ENCODE data around the gene DARS1. TPM values are rescaled to one million over a fixed set of nuclear protein-coding genes. Genes with fewer than 3 reads are reported as not detected.

DARS1 gene
- 136 TPM for polyA plus RNA-seq (2013, experiment 1 of 2)
- 135 TPM for polyA plus RNA-seq (2013, experiment 2 of 2)

DNA sequence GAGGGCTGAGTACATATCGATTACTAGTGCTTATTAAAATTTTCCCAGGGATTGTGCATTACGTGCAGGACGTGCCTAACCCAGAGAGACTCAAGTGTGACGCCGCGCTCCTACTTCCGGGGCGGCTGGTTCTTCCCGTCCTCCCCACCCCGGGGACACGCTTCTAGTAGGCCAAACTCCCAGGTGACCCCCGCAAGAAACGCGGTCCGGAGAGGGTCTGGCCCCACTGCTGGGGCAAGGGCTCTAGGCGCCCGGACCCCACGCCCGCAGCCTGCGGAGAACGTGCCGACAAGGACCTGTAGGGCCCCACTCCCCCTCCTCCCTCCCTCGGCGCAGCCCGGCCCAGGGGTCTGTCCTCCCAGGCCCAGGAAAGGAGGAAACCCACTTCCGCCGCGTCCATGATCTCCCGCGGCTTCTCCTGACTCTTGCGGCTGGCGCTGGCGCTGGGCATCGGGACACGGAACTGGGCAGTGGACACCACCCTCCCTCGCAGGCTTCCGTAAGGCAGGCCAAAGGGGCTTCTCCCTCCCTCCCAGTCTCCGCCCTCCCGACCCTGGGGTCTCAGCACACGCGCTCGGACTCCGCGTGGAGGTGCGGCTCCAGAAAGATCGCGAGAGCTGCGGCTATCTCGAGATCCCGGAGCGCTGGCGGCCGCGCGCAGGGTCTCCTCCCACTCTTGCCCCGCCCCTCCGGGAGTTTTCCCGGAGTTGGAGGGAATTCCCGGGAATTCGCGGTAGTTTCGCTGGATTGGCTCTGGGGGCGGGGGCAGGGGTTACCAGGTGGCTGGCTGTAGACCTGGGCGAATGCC is at the start of gene DARS1:
Gene DARS1 (minus strand): TSS at position 609 of the 808 bp plus-strand sequence. CDS start 158 bp downstream, at position 451.
- Histone ChIP-seq H4K5ac (ENCODE audit: low read length) (no peak within 1 kb of the TSS), H3K4me1 (ENCODE audit: control insufficient read depth, low read depth, low read length) (peaks cover 1% of the 10 kb centered on the region), H3K79me2 (ENCODE audit: control insufficient read depth, insufficient read depth, low read length) (peaks cover 9% of the 10 kb centered on the region), H3K56ac (ENCODE audit: low read length) (peak within 1 kb of the TSS; percentile 95), H3K27me3 (ENCODE audit: insufficient read depth, low read length, poor library complexity) (no peaks in the 10 kb centered on the region), H4K8ac (ENCODE audit: low read depth, low read length) (peak within 1 kb of the TSS; percentile 3), H2BK120ac (ENCODE audit: low read depth, low read length) (no peak within 1 kb of the TSS), H3K79me1 (ENCODE audit: low read length) (peaks cover 7% of the 10 kb centered on the region), H2BK5ac (ENCODE audit: low read length) (peak within 1 kb of the TSS; percentile 92), H2BK15ac (replicated peaks; ENCODE audit: low read depth) (no peak within 1 kb of the TSS), H3K4me2 (ENCODE audit: low read length) (peak within 1 kb of the TSS; percentile 78), H3K9ac (ENCODE audit: low read length) (peak within 1 kb of the TSS; percentile 96), H3K4ac (ENCODE audit: low read depth, low read length) (peak within 1 kb of the TSS; percentile 86), H3K36me3 (ENCODE audit: control insufficient read depth, insufficient read depth, low read length) (peaks cover 2% of the 10 kb centered on the region), H3K27ac (ENCODE audit: low read depth, low read length) (peak within 1 kb of the TSS; percentile 60), H3K4me3 (ENCODE audit: low read length) (peak within 1 kb of the TSS; percentile 92), H3K18ac (ENCODE audit: low read length) (peak within 1 kb of the TSS; percentile 41), H3K23ac (ENCODE audit: low read length) (peak within 1 kb of the TSS; percentile 70), H2AK5ac (ENCODE audit: low read length) (no peak within 1 kb of the TSS)
- WGBS (ENCODE audit: extremely low coverage, insufficient coverage, low lambda C conversion rate): no CpG with 5 or more reads among the region's 64 CpGs
- DNase-seq: peak; percentile 97

DNA sequence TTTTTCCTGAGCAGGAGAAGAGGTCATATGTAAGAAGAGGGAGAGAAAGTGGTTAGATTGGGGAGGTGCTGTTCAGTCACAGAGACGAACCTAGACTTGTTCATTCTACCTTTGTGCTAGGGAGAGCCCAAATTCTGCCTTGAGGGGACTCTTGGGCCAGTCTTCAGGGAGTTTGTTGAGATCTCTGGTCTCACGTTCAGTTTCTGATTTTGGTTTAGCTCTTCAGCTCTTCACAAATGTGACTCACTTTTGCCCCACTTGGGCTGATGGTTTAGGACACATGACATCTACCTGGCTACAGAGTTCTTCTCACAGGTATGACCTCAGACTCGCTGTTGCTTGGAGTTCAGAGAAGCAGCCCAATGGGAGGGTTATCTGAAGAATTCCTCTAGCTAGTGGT is 49.2 kb upstream of the DARS1 start:
- no peaks in the 10 kb centered on the region for H3K4me1 ChIP-seq (ENCODE audit: control insufficient read depth, low read depth, low read length)
- no peak overlapping the region for H2BK5ac ChIP-seq (ENCODE audit: low read length)
- no peak overlapping the region for H3K23ac ChIP-seq (ENCODE audit: low read length)
- no CpG with 5 or more reads among the region's 3 CpGs for WGBS (ENCODE audit: extremely low coverage, insufficient coverage, low lambda C conversion rate)
- no peak overlapping the region for H3K56ac ChIP-seq (ENCODE audit: low read length)
- H3K79me1 ChIP-seq (ENCODE audit: low read length): no peaks in the 10 kb centered on the region
- no peaks in the 10 kb centered on the region for H3K36me3 ChIP-seq (ENCODE audit: control insufficient read depth, insufficient read depth, low read length)
- no peaks in the 10 kb centered on the region for H3K27me3 ChIP-seq (ENCODE audit: insufficient read depth, low read length, poor library complexity)
- H3K79me2 ChIP-seq (ENCODE audit: control insufficient read depth, insufficient read depth, low read length): no peaks in the 10 kb centered on the region
- H3K9ac ChIP-seq (ENCODE audit: low read length): no peak overlapping the region
- no peak overlapping the region for H3K27ac ChIP-seq (ENCODE audit: low read depth, low read length)
- H3K4ac ChIP-seq (ENCODE audit: low read depth, low read length): no peak overlapping the region
- no peak overlapping the region for H3K4me2 ChIP-seq (ENCODE audit: low read length)
- H2BK120ac ChIP-seq (ENCODE audit: low read depth, low read length): no peak overlapping the region
- no peak for DNase-seq
- no peak overlapping the region for H4K5ac ChIP-seq (ENCODE audit: low read length)
- no peak overlapping the region for H3K4me3 ChIP-seq (ENCODE audit: low read length)
- no peak overlapping the region for H2AK5ac ChIP-seq (ENCODE audit: low read length)
- H4K8ac ChIP-seq (ENCODE audit: low read depth, low read length): no peak overlapping the region
- H3K18ac ChIP-seq (ENCODE audit: low read length): no peak overlapping the region
- H2BK15ac ChIP-seq (replicated peaks; ENCODE audit: low read depth): no peak overlapping the region

DNA sequence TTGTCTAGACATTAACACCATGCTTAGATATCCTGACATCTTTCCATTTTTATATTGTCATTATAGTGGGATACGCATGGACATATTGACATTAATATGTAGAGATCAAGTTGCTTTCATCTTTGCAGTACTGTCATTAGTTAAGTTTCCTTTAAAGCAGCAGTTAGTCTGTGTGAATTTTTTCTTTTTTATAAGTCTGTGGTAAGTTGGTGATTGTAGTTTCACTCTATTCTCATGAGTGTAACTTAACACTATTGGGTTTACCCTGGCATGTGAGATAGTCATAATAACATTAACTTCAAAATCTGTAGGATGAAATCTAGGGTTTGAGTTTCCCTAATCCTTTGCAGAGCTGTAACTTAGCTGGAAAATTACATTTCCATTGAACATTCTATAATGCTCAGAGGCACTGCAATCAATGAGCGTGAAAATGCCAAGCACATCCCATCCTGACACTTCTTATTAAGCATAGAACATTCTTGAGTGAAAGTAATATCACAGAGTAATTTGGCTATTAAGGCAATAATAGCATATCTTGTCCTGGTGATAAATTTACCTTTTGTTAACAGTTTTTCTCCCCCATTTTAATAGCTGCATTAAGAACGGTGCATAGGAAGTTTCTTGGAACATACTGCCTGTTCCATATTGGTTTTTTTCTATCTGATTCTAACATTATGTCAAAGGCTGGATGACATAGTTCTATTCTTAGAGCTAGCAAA is 47.5 kb upstream of the DARS1 start:
- H3K9ac ChIP-seq (ENCODE audit: low read length): no peak overlapping the region
- H3K56ac ChIP-seq (ENCODE audit: low read length): no peak overlapping the region
- no peak overlapping the region for H3K23ac ChIP-seq (ENCODE audit: low read length)
- H4K5ac ChIP-seq (ENCODE audit: low read length): no peak overlapping the region
- H2AK5ac ChIP-seq (ENCODE audit: low read length): no peak overlapping the region
- WGBS (ENCODE audit: extremely low coverage, insufficient coverage, low lambda C conversion rate): no CpG with 5 or more reads among the region's 3 CpGs
- no peaks in the 10 kb centered on the region for H3K27me3 ChIP-seq (ENCODE audit: insufficient read depth, low read length, poor library complexity)
- no peak overlapping the region for H3K27ac ChIP-seq (ENCODE audit: low read depth, low read length)
- no peak overlapping the region for H2BK120ac ChIP-seq (ENCODE audit: low read depth, low read length)
- no peak overlapping the region for H3K18ac ChIP-seq (ENCODE audit: low read length)
- H3K4me1 ChIP-seq (ENCODE audit: control insufficient read depth, low read depth, low read length): no peaks in the 10 kb centered on the region
- H3K79me2 ChIP-seq (ENCODE audit: control insufficient read depth, insufficient read depth, low read length): no peaks in the 10 kb centered on the region
- H2BK5ac ChIP-seq (ENCODE audit: low read length): no peak overlapping the region
- H3K36me3 ChIP-seq (ENCODE audit: control insufficient read depth, insufficient read depth, low read length): no peaks in the 10 kb centered on the region
- no peak for DNase-seq
- H2BK15ac ChIP-seq (replicated peaks; ENCODE audit: low read depth): no peak overlapping the region
- no peak overlapping the region for H4K8ac ChIP-seq (ENCODE audit: low read depth, low read length)
- no peak overlapping the region for H3K4me3 ChIP-seq (ENCODE audit: low read length)
- no peak overlapping the region for H3K4me2 ChIP-seq (ENCODE audit: low read length)
- H3K4ac ChIP-seq (ENCODE audit: low read depth, low read length): no peak overlapping the region
- H3K79me1 ChIP-seq (ENCODE audit: low read length): no peaks in the 10 kb centered on the region

DNA sequence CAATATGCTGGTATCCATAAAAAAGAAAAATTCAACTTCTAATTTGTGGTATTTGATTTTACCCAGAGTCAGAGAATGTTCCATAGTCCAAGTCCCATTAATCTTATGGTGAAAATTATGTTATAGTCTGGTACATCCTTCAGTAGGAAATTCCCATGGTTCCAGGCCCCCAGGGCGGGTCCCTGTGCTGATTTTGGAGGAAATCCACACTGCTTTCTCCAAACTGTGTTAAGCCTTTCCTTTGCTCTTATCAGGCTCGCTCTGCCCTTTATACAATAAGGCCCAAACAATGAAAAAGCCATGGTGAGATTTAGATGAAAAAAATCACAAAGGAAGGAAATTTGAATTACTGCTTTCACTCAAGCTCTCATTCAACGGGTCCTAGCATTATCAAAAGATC is 46.8 kb upstream of the DARS1 start:
- Histone ChIP-seq H3K18ac (ENCODE audit: low read length) (no peak overlapping the region), H4K5ac (ENCODE audit: low read length) (no peak overlapping the region), H2AK5ac (ENCODE audit: low read length) (no peak overlapping the region), H2BK15ac (replicated peaks; ENCODE audit: low read depth) (no peak overlapping the region), H3K27ac (ENCODE audit: low read depth, low read length) (no peak overlapping the region), H2BK120ac (ENCODE audit: low read depth, low read length) (no peak overlapping the region), H4K8ac (ENCODE audit: low read depth, low read length) (no peak overlapping the region), H3K23ac (ENCODE audit: low read length) (no peak overlapping the region), H3K9ac (ENCODE audit: low read length) (no peak overlapping the region), H3K4ac (ENCODE audit: low read depth, low read length) (no peak overlapping the region), H3K4me2 (ENCODE audit: low read length) (no peak overlapping the region), H3K79me2 (ENCODE audit: control insufficient read depth, insufficient read depth, low read length) (no peaks in the 10 kb centered on the region), H3K4me1 (ENCODE audit: control insufficient read depth, low read depth, low read length) (no peaks in the 10 kb centered on the region), H3K56ac (ENCODE audit: low read length) (no peak overlapping the region), H2BK5ac (ENCODE audit: low read length) (no peak overlapping the region), H3K4me3 (ENCODE audit: low read length) (no peak overlapping the region), H3K36me3 (ENCODE audit: control insufficient read depth, insufficient read depth, low read length) (no peaks in the 10 kb centered on the region), H3K27me3 (ENCODE audit: insufficient read depth, low read length, poor library complexity) (no peaks in the 10 kb centered on the region), H3K79me1 (ENCODE audit: low read length) (no peaks in the 10 kb centered on the region)
- no CpG with 5 or more reads among the region's 3 CpGs for WGBS (ENCODE audit: extremely low coverage, insufficient coverage, low lambda C conversion rate)
- DNase-seq: no peak

DNA sequence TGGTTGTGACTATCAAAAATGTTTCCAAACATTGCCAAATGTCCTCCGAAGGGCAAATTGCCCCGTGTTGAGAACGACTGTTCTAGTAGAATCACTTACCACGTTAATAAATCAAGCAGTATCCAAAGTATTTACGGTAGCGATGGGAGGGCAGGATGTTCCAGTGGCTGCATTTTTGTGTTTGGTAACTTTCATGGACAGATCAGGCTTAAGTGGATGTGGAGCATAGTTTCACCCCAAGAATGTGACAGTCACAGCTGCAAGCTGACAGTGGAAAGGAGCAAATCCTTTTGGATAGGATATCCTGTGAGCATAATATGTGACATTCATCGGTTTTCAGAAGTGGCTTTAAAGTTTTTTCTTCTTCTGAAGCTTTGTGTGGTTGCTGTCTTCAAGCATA is 46.3 kb upstream of the DARS1 start:
- no peak overlapping the region for H3K27ac ChIP-seq (ENCODE audit: low read depth, low read length)
- no peaks in the 10 kb centered on the region for H3K27me3 ChIP-seq (ENCODE audit: insufficient read depth, low read length, poor library complexity)
- H3K56ac ChIP-seq (ENCODE audit: low read length): no peak overlapping the region
- no peak overlapping the region for H2BK5ac ChIP-seq (ENCODE audit: low read length)
- no peak overlapping the region for H3K9ac ChIP-seq (ENCODE audit: low read length)
- H2AK5ac ChIP-seq (ENCODE audit: low read length): no peak overlapping the region
- WGBS (ENCODE audit: extremely low coverage, insufficient coverage, low lambda C conversion rate): no CpG with 5 or more reads among the region's 7 CpGs
- no peak overlapping the region for H3K23ac ChIP-seq (ENCODE audit: low read length)
- H3K4ac ChIP-seq (ENCODE audit: low read depth, low read length): no peak overlapping the region
- H3K4me2 ChIP-seq (ENCODE audit: low read length): no peak overlapping the region
- no peaks in the 10 kb centered on the region for H3K4me1 ChIP-seq (ENCODE audit: control insufficient read depth, low read depth, low read length)
- no peak overlapping the region for H2BK15ac ChIP-seq (replicated peaks; ENCODE audit: low read depth)
- DNase-seq: no peak
- H3K18ac ChIP-seq (ENCODE audit: low read length): no peak overlapping the region
- H4K8ac ChIP-seq (ENCODE audit: low read depth, low read length): no peak overlapping the region
- no peaks in the 10 kb centered on the region for H3K79me1 ChIP-seq (ENCODE audit: low read length)
- no peaks in the 10 kb centered on the region for H3K36me3 ChIP-seq (ENCODE audit: control insufficient read depth, insufficient read depth, low read length)
- no peak overlapping the region for H2BK120ac ChIP-seq (ENCODE audit: low read depth, low read length)
- H3K79me2 ChIP-seq (ENCODE audit: control insufficient read depth, insufficient read depth, low read length): no peaks in the 10 kb centered on the region
- H3K4me3 ChIP-seq (ENCODE audit: low read length): no peak overlapping the region
- no peak overlapping the region for H4K5ac ChIP-seq (ENCODE audit: low read length)
